ENCODE results near the gene ASPG.

Gene ASPG

DNA sequence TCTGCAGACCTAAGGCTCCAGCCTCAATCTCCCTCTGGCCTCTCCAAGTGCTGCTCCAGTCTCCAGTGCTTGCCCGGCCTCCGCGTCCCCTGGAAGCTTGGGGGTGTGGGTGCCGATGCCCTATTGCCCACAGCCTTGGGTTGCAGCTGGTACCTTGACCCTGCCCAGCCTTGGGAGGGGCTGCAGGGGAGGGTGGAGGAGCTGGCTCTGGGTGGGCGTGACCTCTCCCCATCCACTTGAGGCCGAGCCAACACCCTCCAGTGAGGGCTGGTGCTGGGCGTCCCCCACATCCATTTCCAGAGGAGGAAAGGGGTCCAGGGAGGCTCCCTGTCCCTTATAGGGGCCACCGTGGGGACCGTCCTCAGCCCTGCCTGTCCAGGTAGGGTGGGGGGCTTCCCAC, 77.0 kb downstream of the ASPG start:
- DNase-seq (ENCODE audit: low read depth): no peak

DNA sequence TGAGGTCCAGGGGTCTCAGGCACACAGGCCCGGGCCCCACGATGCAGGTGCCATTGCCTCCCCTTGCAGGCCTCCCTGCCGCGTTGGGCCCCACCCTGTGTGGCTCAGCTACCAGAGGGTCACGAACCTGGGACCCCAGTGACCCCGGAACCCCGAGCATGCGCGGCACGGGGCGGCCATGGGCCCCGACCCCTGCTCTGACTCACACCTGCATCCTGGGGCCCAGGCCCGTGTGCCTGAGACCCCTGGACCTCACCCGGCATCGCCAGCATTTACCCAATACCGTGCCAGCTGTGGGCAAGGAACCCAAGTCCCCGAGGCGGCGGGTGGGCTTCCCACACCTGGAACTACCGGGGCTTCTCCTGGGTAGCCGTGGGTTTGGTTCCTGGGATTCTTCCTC, 78.0 kb downstream of the ASPG start:
- no peak for DNase-seq (ENCODE audit: low read depth)

DNA sequence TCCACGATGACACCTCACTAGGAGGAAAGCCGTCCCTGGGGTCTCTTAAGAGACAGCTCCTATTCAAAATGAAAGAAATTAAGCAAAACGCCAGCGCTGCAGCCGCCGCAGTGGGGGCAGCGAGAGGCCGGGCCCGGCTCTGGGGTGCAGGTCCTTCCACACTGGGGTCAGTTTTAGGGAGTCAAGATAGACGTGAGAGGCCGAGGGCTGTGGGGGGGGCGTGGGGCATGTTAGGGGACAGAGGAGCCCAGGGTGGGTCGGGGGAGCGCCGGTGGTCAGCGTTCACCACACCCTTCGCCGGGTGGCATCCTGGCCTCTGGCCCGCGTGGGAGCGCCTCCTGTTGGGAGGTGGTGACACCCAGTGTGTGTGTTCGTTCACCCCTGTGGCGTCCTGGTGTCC, 78.5 kb downstream of the ASPG start:
- DNase-seq (ENCODE audit: low read depth): no peak

DNA sequence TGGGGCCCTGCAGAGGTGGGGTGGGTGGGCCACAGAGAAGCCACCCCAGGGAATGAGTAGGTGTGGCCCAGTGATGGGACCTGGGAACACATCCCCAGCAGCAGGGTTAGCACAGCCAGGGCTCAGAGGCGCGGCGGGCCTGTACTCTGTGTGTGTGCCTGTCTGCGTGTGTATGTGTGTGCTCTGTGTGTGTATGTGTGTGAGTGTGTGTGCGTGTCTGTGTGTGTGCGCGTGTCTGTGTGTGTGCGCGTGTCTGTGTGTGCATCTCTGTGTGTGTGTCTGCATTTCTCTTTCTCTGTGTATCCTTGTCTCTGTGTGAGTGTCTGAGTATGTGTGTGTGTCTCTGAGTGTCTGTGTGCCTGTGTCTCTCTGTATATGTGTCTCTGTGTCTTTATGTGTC, 79.0 kb downstream of the ASPG start:
- no peak for DNase-seq (ENCODE audit: low read depth)

Measured in stimulated activated CD8-positive, alpha-beta memory T cell treated with anti-CD3 and anti-CD28 coated beads, Interleukin-12 subunit alpha, Interleukin-12 subunit beta, amount 100 ng/mL, for 4 hours (primary cell).